Measurements from ENCODE around the gene RCVRN.
"Not testable (repeated sequence)": the region's sequence is repeated elsewhere in the genome, so short reads cannot be mapped to it uniquely, and the experiment has no call there.

The RCVRN gene

GRCh38 chr17:9922012-9922848 is 17.2 kb upstream of the RCVRN start:
- no peak for DNase-seq (ENCODE audit: low spot score)

GRCh38 chr17:9921216-9921615 is 16.1 kb upstream of the RCVRN start:
- DNase-seq (ENCODE audit: low spot score): not testable (repeated sequence)

- DNase-seq (ENCODE audit: low spot score): no peak
Observed at GRCh38 chr17:9918804-9919352, 13.8 kb upstream of the RCVRN start.

DNA sequence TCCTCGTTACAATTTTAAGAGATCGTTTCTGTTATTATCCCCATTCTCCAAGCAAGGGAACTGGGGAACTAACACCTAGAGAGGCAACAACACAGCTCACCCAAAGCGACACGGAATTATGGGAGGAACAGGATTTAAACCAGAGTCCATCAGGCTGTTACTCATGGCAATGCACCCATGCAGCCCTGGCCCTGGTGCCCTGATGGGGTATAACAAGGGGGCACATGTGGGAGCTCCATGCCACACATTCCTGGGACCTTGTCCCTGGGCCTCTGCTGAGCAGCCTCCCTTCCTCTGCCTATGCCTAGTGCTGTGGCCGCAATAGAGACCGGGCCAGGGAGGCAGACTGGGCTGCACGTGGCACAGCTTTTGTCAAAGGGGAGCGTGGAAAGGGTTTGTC is 13.3 kb upstream of the RCVRN start:
- no peak for DNase-seq (ENCODE audit: low spot score)

GRCh38 chr17:9917801-9918200 is 12.7 kb upstream of the RCVRN start:
- no peak for DNase-seq (ENCODE audit: low spot score)

- DNase-seq (ENCODE audit: low spot score): no peak
Observed at GRCh38 chr17:9917131-9917530, 12.1 kb upstream of the RCVRN start.

GRCh38 chr17:9916108-9916507 is 11.0 kb upstream of the RCVRN start:
- no peak for DNase-seq (ENCODE audit: low spot score)

- no peak for DNase-seq (ENCODE audit: low spot score)
Observed at GRCh38 chr17:9913476-9913875, 8.4 kb upstream of the RCVRN start.

- no peak for DNase-seq (ENCODE audit: low spot score)
Observed at GRCh38 chr17:9912121-9913099, 7.3 kb upstream of the RCVRN start.

DNA sequence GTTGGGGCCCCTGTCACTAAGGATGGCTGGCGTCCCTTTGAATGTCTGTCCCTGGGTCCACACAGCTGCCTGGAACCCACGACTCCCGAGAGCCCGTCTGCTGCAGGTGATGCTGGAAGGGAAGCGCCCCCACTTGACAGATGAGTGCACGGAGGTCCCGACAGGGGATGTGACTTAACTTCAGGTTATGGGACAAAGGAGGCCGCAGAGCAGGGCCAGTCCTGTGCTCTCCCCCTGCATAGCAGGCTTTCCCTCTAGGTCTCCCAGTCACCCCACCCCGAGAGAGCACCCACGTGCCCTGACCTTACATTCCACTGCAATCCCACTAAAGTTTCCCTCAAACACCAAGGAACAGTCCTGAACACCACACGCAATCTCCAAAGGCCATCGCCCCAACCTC is 6.0 kb upstream of the RCVRN start:
- no peak for DNase-seq (ENCODE audit: low spot score)

DNA sequence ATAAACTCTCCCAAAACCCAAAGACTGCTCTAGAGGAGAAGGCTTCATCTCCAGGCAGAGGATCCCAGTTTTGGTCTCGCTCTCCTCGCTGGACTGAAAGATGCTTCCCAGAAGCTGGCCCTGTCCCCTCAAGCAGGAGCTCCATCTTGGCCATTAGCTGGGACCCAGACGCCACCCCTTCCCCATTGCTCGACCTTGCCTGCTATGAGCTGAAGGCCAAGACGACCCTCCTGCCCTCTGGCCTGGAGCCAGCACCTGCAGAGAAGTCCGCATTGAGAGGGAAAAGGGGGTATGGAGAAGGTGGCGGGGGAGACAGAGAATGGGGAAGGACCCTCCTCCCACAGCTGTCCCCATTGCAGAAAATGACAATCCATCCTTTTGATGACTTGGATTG is 3.6 kb upstream of the RCVRN start:
- no peak for DNase-seq (ENCODE audit: low spot score)

- no peak for DNase-seq (ENCODE audit: low spot score)
Observed at GRCh38 chr17:9907883-9908648, 3.0 kb upstream of the RCVRN start.

- DNase-seq (ENCODE audit: low spot score): no peak
Observed at GRCh38 chr17:9907131-9907530, 2.1 kb upstream of the RCVRN start.

DNA sequence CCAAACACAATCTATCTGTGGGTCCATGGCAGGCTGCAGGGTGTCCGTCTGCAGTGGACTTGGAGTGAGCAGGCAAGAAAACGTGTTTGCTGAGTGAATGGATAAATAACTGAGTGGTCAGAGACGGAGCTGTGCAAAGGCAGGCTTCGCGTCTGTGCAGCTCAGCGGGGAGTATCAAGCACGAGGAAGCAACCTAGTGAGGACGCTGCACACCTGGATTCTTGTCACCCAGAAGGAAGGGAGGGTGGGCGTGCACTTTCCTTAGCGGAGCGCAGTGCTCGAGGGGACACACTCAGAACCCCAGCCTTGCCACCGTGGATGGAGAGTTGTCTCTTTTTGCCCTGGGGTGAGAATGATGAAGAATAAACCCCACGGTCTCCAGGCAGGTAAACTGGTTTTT is 1.5 kb upstream of the RCVRN start:
- DNase-seq (ENCODE audit: low spot score): no peak

GRCh38 chr17:9905902-9906301 is 831 bp upstream of the RCVRN start:
- DNase-seq (ENCODE audit: low spot score): peak; percentile 20

- DNase-seq (ENCODE audit: low spot score): no peak
Observed at GRCh38 chr17:9904277-9905077, 594 bp downstream of the RCVRN start.

DNA sequence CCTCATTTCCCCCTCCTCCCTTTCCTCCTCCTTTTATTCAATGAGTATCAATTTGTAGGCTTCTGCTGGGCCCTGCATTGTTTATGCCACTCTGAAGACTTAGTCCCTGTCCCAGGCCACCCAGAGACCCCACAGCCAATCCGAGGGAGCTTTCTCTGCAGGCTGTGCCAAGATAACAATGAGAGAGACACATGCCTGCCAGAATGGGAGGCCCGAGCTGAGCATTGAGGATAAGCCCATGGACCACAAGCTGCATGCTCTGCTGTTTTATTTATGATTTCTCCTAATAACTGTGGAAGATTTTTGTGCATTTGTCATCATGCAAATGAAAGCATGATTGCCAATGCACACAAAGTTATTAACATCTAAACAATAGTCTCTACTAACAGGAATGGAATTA is 3.0 kb downstream of the RCVRN start:
- DNase-seq (ENCODE audit: low spot score): no peak

GRCh38 chr17:9900784-9901183 is 4.3 kb downstream of the RCVRN start:
- DNase-seq (ENCODE audit: low spot score): no peak

GRCh38 chr17:9900044-9900594 is 5.0 kb downstream of the RCVRN start:
- DNase-seq (ENCODE audit: low spot score): no peak

GRCh38 chr17:9899280-9900043 is 5.6 kb downstream of the RCVRN start:
- DNase-seq (ENCODE audit: low spot score): no peak
